Measurements from ENCODE around the gene RNPEPL1. TPM values are rescaled to one million over a fixed set of nuclear protein-coding genes. Genes with fewer than 3 reads are reported as not detected.
"Not testable (repeated sequence)": the region's sequence is repeated elsewhere in the genome, so short reads cannot be mapped to it uniquely, and the experiment has no call there.

Gene RNPEPL1
- polyA plus RNA-seq, 2 of the 4 experiments (the other 2 are of a cell fraction), result 9.2 to 26.3 TPM

- no peak for TF ChIP-seq CTCF (IDR thresholded peaks at IDR 0.05)
- TF ChIP-seq ESRRA (IDR thresholded peaks at IDR 0.05; ENCODE audit: borderline replicate concordance, low read length), result no peak
- TF ChIP-seq ELK1 (IDR thresholded peaks at IDR 0.05; ENCODE audit: low read depth, low read length), result no peak
- TF ChIP-seq HES2 (IDR thresholded peaks at IDR 0.05), result no peak
Observed at GRCh38 chr2:240520974-240521350, 47.3 kb upstream of the RNPEPL1 start (continued).

- H3K4me1 ChIP-seq; H3K4me2 ChIP-seq; FAIRE-seq; H3K4me3 ChIP-seq; POLR2A ChIA-PET; ATAC-seq; DNase-seq (ENCODE audit: low read depth in 1 of 2, low spot score in 1 of 2); H3K27ac ChIP-seq: not testable (repeated sequence)
- TF ChIP-seq MAFK (IDR thresholded peaks at IDR 0.05; ENCODE audit: partially characterized antibody), result peak; percentile 88
- 94% methylated on average over 5 of the region's 5 CpGs for WGBS (ENCODE audit: missing lambda C conversion rate)
- CTCF ChIA-PET, result interaction anchor here (1.1 kb wide), 1 partner anchor 8 kb away, joined by 5 read pairs; no protein-coding TSS in a partner anchor
- peaks cover 40% of the 10 kb centered on the region for H3K9me3 ChIP-seq
Observed at GRCh38 chr2:240521885-240522284, 46.4 kb upstream of the RNPEPL1 start.

- WGBS (ENCODE audit: missing lambda C conversion rate), result 93% methylated on average over 12 of the region's 12 CpGs
- TF ChIP-seq HOXA7 (CRISPR knock-in tag; IDR thresholded peaks at IDR 0.05), result no peak
- TF ChIP-seq EHMT2 (IDR thresholded peaks at IDR 0.05; ENCODE audit: low read depth), result no peak
- no peak for TF ChIP-seq RFX5 (IDR thresholded peaks at IDR 0.05)
- TF ChIP-seq CHD4 (IDR thresholded peaks at IDR 0.05; ENCODE audit: borderline replicate concordance), result no peak
- TF ChIP-seq ZFP36 (IDR thresholded peaks at IDR 0.05; ENCODE audit: borderline replicate concordance, partially characterized antibody), result no peak
- no peak for TF ChIP-seq HEYL (CRISPR knock-in tag; IDR thresholded peaks at IDR 0.05)
- TF ChIP-seq HOXB5 (CRISPR knock-in tag; IDR thresholded peaks at IDR 0.05), result no peak
- no peak for TF ChIP-seq MAZ (IDR thresholded peaks at IDR 0.05; ENCODE audit: borderline replicate concordance, low read depth, low read length)
- TF ChIP-seq CHD2 (IDR thresholded peaks at IDR 0.05; ENCODE audit: low read length, partially characterized antibody), result no peak
- Histone ChIP-seq H3K27ac (no peak overlapping the region), H3K4me2 (no peak overlapping the region), H3K4me1 (no peaks in the 10 kb centered on the region), H3K4me3 (no peak overlapping the region), H3K9me3 (peaks cover 40% of the 10 kb centered on the region)
- FAIRE-seq, result no peak
- ChIA-PET POLR2A (no interaction called here), CTCF (interaction anchor here (1.1 kb wide), 1 partner anchor 8 kb away, joined by 5 read pairs; no protein-coding TSS in a partner anchor)
- DNase-seq (ENCODE audit: low read depth in 1 of 2, low spot score in 1 of 2), result no peak
- ATAC-seq, result no peak
Observed at GRCh38 chr2:240522406-240522805, 45.9 kb upstream of the RNPEPL1 start.

- ATAC-seq (no peak), FAIRE-seq (no peak), DNase-seq (ENCODE audit: low read depth in 1 of 2, low spot score in 1 of 2) (no peak)
- Histone ChIP-seq H3K4me3 (no peak overlapping the region), H3K4me1 (no peaks in the 10 kb centered on the region), H3K9me3 (peaks cover 40% of the 10 kb centered on the region), H3K27ac (no peak overlapping the region), H3K4me2 (no peak overlapping the region)
- POLR2A ChIA-PET, result no interaction called here
- CTCF ChIA-PET, result interaction anchor here (1.2 kb wide), 1 partner anchor 42 kb away, joined by 3 read pairs; no protein-coding TSS in a partner anchor
- 93% methylated on average over 31 of the region's 32 CpGs for WGBS (ENCODE audit: missing lambda C conversion rate)
- TF ChIP-seq CTCF (IDR thresholded peaks at IDR 0.05) (no peak), NPAS2 (CRISPR knock-in tag; IDR thresholded peaks at IDR 0.05; ENCODE audit: borderline replicate concordance) (no peak), HMGXB4 (CRISPR knock-in tag; IDR thresholded peaks at IDR 0.05; ENCODE audit: borderline replicate concordance) (no peak), BCL3 (IDR thresholded peaks at IDR 0.05) (no peak), RFX5 (IDR thresholded peaks at IDR 0.05) (no peak), MAFK (IDR thresholded peaks at IDR 0.05; ENCODE audit: partially characterized antibody) (no peak), MAZ (IDR thresholded peaks at IDR 0.05; ENCODE audit: borderline replicate concordance, low read depth, low read length) (no peak), JUNB (IDR thresholded peaks at IDR 0.05) (no peak), JUN (IDR thresholded peaks at IDR 0.05) (no peak), MAX (IDR thresholded peaks at IDR 0.05) (no peak), ESRRA (IDR thresholded peaks at IDR 0.05; ENCODE audit: borderline replicate concordance, low read length) (no peak), HOXA7 (CRISPR knock-in tag; IDR thresholded peaks at IDR 0.05) (no peak)
Observed at GRCh38 chr2:240523451-240524281, 44.6 kb upstream of the RNPEPL1 start.

All from A549 (cell line).